Measurements from ENCODE around the gene CDH13.

Gene CDH13

DNA sequence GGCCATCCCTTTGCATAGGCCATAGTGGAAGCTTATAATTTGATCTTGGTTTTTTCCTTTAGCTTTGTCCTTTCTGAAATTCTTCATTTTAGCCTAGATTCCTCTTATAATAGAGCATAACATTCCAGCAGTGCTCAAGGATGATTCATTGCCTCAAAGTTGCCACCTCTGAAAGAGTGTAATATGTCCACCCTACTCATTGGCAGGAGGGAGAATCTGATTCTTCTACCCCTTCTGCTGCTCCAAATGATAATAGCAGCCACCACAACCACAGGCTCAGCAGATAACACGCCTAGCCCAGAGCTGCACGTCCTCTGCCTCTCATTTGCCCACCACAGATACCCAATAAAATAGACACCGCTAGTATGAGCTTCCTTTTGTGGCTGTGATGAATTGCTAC, 843.6 kb downstream of the CDH13 start:
- no peak for DNase-seq

DNA sequence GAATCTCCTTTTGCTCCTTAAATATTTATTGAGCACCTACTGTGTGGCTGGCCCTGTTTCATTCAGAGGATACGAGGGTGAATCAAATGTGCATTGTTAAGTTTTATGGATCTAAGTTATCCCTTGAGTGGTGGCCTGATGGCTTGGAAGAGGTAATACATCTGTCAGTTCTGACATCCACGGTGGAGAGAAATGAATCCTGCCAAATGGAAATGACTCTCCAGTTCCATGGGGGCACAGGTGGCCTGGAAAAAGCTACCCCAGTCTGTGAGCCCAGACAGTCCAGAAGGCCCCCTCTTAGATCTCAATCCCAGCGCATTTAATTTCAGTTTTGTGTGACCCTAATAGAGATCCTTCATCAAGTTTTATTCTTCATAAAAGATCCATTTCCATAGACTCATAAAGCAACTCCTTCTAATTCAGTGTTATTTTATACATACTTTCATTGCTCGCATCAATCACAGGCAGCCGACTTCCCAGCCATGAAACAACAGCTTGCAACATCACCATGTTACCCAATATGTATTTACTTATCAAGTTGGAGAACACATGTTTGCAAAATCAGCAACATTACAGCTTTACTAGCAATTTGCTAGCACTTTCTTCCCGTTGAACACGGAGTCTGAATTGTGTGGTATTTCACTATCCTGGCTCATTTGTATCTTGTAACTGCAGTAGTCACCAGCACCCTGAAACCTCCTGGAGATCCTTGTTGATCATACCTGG, 846.2 kb downstream of the CDH13 start:
- DNase-seq: no peak

DNA sequence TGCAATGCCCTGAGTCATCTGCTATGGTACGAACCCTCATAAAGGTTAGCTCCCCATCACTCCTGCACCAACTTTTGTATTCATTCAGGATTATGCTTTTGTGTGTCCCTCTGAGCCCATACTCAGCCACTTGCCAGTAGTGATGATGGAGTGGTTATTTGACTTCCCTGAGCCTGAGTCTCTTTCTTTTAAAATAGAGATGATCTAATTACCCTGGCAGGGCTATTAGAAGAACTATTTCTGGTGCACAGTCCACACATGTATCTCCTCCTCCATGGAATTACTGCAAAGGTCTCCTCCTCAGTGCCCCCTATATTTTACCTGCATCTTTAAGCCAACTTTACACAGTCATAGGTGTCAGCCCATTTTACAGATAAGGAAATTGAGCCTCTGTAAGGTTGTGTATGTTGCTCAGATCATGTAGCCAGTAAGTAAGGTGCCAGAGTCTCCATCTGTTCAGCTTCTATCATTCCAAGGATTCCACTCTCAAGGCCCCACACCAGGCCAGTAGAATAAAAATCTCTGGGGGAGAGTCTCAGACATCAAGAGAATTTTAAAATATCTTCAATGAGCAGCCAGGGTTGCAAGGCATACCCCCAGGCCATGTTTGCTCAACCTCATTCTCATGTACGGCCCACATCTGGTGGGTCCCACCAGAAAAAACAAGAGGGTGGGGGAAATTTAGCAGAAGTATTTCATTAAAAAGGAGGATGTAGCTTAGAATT, 847.3 kb downstream of the CDH13 start:
- no peak for DNase-seq

DNA sequence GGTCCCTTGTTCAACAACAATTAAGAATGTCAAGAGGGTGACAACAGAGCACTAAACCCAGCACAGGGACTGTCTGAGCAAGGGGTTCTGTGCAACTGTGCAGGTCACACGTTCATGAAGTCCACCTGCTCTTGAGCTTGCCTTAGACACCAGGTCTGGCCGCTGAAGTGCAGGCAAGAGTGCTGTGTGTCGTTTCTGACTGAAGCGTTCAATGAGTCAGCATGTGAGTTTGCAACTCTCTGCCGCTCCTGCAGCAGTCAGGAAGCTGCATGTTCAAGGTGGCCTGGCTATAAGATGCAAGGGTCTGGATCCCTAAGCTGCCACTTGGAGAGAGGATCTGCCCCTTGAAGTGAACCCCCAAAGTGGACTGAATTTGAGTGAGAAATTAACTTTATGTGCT, 848.3 kb downstream of the CDH13 start:
- no peak for DNase-seq

DNA sequence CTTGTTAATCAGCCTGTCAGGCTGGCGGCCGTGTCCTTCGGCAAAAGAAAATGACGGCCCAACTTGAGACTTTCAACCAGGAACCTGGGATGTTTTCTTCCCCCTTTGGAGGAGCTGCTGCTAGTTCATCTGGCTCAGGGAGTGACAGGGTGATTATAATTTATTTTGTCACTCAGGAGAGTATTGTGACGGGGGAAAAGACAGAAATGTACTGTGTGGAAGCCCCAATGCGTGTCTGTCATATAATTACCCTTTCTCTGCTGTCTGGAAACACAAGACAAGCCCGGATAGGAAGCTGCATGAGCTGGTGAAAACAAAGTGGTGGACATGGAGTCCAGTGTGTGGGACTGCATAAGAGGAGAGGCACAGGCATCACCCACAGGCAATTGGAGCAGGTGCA, 854.8 kb downstream of the CDH13 start:
- DNase-seq: no peak

DNA sequence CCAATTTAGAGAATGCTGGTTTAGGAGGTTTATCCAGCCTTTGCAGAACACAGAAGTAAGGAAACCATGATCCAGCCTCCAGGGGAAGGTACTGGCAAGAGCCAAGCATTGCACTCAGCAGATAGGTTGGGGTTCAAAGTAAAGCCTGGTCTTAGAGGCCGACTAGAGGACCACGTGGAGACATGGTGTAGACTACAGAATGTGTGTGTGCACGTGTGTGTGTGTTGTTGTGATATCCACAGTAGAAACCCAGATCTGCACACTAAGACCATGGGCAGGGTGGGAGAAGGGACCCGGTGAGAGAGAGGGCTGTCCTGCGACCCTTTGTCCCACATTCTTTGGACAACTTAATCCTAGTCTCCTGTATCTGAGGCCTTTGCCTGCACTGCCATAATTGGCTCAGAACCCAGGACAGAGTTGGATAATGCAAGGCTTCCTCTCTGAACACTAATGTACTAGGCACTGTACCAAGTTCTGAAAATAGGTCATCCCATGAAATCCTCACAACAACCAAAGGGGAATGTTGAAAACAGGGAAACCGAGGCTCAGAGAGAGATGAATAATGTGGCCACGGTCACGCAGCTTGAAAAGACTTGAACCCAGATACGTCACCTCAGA, 855.9 kb downstream of the CDH13 start:
- no peak for DNase-seq

DNA sequence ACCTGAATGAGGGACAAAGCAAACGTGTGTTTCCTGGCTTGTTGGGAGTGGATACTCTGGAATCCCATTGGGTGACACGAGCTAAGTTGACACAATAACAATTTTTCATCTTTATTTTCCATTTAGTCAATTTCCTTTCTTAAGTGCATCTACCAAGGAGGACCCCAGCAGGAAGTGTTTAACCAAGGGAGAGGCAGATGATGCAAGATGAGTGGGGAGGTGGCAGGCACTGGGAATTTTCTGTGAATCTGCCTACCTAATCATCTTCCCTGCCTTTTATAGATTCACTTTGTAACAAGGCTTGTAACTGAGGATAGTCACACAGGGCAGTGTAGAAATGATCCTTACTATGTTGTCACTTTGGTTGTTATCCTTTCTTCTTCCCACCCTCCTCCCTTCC, 863.3 kb downstream of the CDH13 start:
- DNase-seq: no peak

DNA sequence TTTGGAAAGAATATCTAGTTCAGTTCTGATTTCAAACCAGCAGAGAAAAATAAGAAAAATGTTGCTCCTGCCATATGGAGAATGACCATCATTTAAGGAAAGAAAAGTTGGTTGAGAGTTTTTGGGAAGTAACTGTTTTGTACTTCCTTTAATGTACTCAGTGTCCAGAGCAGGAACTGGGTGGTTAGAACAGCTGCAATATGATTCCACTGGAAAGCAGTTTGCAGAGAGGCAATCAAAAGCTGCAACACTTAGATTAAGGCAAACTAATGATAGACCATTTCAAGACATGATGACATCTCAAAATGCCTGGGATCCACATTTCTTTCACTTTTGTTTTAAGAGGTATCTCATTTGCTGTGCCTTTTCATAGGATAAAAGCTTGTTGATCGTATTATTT, 867.7 kb downstream of the CDH13 start:
- no peak for DNase-seq

DNA sequence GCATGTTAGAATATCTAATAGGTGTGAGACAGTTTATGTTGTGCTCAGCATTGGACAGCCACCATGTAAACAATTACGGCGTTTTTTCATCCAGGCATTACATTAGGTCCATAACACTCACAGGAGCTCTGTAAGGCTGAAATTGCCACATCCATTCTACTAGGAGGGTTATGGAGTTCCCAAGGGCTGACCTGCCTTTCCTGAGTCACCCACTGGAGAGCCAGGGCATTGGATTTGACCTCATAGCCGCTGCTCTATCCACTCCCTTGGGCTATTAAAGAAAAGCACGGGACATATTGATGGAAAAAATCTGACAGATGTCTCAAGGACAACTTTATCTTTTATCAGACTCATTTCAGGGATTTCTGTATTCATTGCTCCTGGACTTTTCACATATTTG, 874.7 kb downstream of the CDH13 start:
- no peak for DNase-seq

DNA sequence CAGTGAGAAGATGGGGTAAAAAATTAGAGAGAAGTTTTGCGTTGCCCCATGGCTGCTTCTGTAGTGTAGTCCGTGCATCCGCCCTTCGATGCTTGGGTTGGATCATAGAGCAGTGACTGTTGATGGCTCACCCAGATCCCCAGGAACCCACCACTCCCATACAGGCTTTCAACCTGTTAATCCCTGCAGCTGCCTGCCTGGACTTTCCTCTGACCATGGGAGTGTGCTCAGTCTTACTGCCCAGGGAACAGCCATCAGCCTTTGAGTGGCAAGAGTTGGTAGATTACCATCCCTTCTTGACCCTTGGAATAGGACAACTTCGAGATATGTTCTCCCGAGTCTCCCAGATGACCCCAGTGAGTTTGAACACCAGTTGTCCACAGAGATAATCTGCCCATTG, 881.5 kb downstream of the CDH13 start:
- DNase-seq: no peak

DNA sequence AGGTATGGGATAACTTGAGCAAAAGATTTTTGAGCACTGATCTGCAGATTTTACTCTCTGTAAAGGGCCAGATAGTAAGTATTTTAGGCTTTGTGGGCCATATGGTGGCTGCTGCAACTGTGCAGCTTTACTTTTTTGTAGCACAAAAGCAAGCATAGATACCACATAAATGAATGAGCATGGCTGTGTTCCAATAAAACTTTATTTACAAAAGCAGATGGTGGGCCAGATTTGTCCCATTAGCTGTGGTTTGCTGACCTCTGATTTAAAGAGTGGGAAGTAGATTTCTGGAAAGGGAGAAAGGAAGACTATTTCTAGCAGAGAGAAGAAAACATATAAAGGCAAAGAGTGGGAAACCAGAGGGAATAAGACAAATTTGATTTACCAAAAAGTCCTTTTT, 882.5 kb downstream of the CDH13 start:
- DNase-seq: no peak

DNA sequence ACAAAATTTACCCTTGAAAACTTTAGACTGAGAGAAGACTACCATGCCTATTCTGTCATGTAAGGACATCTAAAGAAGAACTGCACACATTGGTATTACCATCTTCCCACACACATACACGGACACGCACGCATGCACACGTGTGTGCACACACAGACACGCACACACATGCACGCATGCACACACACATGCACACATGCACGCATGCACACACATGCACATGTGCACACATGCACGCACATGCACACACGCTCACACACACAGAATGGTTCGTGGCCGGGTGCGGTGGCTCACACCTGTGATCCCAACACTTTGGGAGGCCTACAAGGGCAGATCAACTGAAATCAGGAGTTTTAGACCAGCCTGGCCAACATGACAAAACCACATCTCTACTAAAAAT, 884.1 kb downstream of the CDH13 start:
- DNase-seq: no peak

DNA sequence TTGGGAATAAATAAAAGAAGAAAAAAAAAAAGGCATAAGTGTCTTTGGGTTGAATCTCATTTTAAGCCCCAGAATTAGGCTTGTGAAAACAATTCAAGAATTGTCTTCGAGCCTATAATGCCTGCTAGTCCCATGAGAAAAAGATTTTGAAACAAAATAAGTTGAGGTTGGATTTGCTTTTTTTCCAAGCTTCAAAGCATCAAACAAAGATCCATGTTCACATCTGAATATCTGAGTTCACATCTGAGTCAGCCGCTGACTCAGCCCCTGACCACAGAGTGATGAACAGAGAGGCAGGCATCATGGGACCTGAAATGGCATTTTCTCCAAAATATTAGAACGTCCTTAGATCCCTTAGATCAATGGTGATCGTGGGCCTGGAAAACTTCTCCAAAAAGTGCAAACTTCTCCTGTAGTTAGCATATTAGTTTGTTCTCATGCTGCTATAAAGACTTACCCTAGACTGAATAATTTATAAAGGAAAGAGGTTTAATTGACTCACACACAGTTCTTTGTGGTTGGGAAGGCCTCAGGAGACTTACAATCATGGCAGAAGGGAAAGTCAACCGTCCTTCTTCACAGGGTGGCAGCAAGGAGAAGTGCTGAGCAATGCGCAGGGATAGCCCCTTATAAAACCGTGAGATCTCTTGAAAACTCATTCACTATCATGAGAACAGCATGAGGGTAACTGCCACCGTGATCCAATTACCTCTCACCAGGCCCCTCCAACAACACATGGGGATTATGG, 886.4 kb downstream of the CDH13 start:
- peak; percentile 2 for DNase-seq

DNA sequence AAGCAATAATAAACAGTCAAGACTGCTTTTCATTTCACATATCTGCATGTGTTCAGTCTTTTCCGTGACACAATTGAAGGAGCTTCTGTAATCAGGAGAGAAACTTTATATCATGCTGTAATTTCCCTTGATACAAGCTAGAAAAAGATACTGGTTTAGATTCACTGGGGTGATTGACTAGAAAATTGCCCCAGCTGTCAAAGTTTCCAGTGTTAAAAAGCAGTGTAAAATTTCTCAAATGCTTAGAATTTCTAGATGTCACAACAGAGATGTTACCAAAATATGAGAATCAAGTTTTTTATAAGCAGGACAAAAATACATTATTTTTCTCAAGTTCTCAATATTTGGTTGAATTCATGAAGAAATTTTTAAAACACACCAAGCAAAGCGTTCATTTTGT, 888.6 kb downstream of the CDH13 start:
- no peak for DNase-seq

DNA sequence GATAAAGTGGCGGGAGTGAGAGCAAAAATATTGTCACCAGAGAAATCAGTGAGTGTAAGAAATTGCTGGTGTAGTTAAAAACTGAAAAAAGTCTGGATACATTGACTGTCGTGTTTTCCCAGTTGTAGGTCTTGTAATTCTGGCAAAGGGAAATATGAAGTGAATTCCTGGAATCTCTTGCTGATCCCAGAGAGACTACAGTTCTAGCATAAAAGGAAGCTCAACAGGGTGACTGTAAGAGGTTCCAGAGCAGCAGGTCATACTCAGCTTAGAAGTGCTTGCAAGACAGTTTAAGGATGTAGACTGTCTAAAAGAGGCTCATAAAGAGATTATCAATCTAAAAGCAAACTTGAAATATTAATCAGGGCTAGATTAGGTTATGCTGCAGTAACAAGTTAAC, 890.2 kb downstream of the CDH13 start:
- DNase-seq: no peak

DNA sequence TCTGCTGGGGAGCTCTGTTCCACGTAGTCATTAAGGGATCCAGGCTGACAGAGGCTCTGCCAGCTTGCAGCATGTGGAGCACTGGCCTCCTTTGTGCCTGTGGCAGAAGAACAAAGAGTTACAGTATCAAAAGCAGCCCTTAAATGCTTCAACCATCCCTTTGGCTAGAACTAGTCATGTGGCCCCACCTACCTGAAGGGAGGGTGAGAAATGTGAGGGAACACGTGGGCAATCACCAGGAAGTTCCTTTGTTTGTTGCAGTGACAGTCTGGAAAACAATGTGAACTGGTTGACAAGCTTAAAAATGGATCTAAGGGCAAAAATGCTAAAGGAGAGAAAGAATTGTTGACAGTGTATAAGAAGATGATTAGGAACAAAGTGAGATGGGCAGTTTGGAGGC, 890.6 kb downstream of the CDH13 start:
- no peak for DNase-seq

DNA sequence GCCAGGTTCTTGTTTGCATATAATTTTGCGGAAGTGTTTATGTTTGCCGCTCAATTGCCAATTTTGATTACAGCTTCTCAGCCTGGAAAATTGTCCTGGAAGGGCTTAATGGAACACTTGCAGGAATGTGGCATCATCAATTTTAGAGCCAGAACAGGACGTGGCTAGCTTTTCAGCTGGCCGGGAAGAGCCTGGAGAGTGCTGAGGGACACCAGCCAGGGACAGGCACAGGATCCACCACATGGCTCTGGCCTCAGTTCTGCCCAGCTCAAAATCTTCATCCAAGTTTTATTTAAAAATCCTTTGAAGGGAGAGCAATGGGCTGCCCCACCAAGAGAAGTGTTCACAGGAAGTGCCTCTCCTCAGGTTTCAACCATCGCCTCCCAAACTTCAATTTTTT, 893.8 kb downstream of the CDH13 start:
- no peak for DNase-seq

DNA sequence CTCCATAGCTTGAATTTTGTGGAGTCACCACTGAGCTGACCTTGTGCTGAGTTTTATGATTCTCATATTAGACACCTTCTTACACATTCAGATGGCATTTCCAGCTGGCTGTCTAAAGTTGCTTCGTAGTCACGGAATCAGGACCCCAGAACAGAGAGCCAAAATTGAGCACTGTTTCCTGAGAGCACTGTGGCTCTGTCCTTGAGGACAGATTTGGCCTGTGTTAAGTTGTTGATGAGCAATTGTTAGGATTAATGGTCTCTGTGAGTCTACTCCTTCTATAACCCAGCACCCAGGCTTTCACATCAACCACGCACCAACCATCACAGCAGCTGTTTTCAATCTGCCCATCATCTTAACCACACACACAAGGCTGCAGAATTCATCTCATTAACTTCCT, 903.5 kb downstream of the CDH13 start:
- DNase-seq: no peak

DNA sequence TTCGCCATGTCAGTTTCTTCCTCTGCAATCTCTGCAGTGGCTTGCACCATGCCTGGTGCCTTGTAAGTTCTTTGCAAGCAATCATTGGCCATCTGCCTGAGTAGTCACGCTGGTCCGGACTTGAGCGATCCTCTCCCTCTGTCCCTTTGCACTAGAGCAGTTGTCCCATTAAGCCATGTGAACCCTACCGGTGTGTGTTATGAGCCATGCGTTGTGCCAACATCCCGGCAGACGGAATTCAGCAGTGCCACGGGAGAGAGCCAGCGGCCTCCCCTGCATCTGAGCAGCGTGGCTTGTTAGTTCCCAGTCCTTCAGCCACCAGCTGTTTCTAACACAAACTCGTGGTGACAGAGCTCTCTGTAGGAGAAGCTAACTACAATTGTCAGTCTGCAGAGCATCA, 905.9 kb downstream of the CDH13 start:
- DNase-seq: no peak

DNA sequence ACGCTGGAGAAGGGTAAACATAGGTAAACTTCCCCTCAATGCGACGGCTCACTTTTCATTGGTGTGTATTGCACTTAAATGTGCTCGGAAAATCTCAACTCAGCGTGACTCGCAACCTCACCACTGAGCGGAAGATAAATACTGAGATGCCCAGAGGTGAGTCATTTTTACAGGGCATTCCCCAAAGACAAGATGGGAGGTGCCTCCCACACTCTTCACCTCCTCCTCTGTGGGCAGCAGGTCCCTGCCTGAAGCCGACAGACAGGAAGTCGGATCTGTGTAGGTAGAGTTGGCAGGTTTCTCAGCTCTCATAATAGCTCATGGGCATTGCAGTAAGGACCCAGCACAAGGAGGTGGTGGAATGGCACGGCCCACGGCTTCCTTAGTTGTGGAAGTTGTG, 906.4 kb downstream of the CDH13 start:
- DNase-seq: no peak

DNA sequence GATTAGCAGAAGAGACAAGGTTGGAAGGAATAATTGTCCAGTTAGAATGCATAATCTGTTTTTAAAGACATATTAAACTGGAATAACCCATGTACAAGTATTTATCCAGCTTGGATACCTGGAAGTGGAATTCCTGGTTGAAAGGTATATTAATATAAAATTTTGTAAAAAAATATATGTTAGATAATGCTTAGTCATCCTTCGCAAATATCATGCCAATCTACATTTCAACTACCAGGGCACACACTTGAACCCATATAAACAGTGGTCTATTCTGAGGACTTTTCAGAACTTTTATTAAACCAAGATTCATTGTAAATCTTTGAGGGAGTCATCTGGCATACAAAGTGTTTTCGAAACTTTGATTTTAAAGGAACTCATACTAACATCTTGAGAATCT, 911.9 kb downstream of the CDH13 start:
- no peak for DNase-seq

DNA sequence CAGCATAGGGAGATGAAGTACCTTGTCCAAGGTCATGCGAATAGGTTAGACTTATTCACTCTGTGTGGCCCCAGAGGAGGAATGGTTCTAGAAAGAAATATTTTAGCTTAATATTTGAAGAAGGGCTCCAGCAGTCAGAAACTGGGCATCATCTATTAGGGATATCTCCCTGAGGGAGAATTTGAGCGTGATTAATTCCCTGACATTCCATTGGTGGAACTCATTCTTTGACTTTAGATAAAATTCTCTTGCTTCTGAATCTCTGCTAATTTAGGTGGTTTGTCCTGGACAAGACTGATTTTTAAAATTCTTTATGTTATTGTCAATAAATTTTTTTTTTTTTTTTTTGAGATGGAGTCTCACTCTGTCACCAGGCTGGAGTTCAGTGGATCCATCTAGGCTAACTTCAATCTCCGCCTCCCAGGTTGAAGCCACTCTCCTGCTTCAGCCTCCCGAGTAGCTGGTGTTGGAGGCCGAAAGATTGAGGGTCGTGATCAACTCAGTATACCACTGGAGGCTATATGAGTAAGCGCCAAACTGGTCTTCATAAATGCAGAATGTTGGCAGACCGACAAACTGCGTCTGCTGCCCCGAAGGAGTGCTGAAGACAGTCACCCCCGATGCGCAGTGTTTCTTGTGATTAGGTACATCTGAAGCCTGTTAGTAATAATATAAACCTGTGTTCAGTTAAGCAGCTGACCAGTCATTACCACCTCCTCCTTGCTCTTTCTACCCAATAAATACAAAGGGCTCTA, 913.1 kb downstream of the CDH13 start:
- no peak for DNase-seq

DNA sequence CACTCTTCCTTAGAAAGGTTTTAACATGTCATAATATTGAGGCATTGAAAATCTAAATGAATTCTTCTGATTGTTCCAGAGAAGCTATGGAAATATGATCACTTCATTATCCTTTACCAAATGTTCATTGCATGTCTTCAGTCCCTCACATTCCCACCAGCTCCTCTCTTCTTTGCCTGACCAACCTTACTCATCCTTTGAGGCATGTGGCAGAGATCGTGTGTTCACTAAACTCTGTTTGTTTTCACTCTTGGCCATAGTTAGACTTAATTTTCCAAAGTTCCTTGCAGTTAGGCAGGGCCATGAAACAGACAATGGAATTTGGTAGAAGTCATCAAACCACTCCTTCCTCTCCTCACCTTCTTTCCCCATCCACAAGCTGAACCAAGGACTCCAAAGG, 914.5 kb downstream of the CDH13 start:
- no peak for DNase-seq

Data from activated CD4-positive, alpha-beta T cell treated with anti-CD3 and anti-CD28 coated beads, Interleukin-2, amount 50 U/mL, for 16 hours (primary cell).